GM21528 (cell line): ENCODE data around the gene B4GALNT3.
"Not testable (repeated sequence)": the region's sequence is repeated elsewhere in the genome, so short reads cannot be mapped to it uniquely, and the experiment has no call there.

Experiments
- ATAC-seq: cut with Tn5 transposase; IDR thresholded peaks from one replicate; pipeline ENCODE4 v1.9.1; 2021; ENCODE audit warnings: mild to moderate bottlenecking, moderate library complexity; ENCODE audit not compliant: unreplicated experiment, low FRiP score

The B4GALNT3 gene

DNA sequence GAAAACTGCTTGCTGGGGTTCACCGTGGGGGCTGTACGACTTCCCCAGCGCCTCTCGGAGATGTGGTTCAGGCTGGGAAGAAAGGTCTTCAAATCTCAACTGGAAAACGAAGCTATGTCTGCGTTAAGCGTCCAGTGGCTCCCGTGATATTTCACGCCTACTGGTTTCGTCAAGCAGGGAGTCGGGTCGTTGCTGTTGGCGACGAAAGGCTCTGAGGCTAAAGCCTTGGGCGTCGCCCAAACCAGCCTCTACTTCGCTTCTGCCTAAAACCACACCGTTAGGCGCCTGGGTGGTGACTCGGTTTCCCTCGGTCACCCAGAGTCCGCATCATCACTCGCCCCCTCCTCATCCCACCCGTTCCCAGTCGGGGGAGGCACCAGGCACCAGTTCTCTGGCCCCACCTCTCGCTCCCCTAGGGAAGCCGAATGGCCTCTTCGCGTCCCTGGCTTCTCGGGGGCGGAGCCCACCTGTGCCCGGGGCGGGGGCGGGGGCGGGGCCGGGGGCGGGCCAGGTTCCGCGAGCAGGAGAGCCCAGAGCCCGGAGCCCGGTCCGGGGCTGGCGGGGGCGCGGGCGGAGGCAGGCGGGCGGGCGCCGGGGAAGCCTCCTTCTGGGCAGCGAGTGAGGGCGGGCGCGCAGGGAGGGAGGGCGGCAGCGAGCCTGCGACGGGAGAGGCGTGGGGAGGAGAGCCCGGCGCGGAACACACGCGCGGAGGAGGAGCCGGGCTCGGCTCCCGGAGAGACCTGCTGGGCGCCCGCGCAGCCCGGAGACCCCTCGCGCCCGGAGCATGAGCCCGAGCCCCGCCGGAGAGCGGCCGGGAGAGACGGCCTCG is at the start of gene B4GALNT3:
B4GALNT3 (plus strand) TSS at position 510 of the 829 bp plus-strand sequence. CDS start 438 bp downstream, outside the sequence.
- no peak for ATAC-seq

DNA sequence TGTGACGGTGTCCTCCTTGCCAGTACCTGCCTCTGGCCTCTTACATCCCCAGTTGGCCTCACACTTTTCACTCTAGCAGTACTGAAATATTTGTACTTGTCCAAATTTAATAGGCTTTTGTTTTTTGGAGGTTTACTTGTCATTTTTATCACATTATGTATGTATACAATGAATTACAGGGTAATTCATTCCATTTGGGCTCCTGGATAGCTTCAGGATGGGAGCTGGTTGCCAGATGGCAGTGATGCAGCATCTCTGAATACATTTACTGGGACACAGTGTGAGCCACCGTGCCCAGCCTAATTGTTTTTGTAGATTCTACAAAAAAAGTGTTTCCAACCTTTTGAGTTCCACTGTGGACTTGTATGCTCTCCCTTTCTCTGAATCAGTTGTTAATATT is 44.9 kb upstream of the B4GALNT3 start:
- ATAC-seq = no peak

DNA sequence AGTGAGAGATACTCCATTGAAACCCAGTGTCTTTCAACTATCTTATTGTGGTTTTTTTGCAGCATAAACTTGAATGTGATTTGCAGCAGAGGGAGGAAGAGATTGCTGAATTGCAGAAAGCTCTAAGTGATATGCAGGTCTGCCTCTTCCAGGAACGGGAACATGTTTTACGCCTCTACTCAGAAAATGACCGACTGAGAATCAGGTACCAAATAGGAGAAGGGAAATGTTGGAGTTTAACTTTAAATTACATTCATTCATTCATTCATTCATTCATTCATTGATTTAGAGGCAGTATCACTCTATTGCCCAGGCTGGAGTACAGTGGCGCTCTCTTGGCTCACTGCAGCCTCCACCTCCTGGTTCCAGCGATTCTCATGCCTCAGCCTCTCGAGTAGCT is 41.3 kb upstream of the B4GALNT3 start:
- ATAC-seq = no peak

DNA sequence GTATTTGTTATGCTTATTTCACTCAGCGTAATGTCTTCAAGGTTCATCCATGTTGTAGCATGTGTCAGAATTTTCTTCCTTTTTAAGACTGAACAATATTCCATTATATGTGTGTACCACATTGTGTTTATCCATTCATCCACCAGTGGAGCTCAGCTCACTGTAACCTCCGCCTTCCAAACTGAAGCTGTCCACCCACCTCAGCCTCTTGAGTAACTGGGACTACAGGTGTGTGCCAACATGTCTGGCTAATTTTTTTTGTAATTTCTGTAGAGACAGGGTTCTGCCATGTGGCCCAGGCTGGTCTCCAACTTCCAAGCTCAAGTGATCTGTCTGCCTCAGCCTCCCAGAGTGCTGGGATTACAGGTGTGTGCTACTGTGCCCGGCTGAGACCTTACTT is 37.2 kb upstream of the B4GALNT3 start:
- ATAC-seq = no peak

DNA sequence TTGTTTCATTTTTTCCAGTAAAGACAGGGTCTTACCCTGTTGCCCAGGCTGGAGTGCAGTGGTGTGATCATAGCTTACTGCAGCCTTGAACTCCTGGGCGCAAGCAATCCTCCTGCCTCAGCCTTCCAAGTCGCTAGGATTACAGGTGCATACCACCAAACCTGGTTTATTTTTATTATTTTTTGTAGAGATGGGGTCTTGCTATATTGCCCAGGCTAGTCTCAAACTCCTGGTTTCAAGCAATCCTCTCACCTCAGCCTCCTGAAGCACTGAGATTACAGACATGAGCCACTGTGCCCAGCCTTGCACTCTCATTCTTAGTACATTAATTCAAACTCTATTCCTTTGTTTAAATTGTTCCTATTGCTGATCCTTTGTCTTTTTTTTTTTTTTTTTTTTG is 24.0 kb upstream of the B4GALNT3 start:
- ATAC-seq = not testable (repeated sequence)

DNA sequence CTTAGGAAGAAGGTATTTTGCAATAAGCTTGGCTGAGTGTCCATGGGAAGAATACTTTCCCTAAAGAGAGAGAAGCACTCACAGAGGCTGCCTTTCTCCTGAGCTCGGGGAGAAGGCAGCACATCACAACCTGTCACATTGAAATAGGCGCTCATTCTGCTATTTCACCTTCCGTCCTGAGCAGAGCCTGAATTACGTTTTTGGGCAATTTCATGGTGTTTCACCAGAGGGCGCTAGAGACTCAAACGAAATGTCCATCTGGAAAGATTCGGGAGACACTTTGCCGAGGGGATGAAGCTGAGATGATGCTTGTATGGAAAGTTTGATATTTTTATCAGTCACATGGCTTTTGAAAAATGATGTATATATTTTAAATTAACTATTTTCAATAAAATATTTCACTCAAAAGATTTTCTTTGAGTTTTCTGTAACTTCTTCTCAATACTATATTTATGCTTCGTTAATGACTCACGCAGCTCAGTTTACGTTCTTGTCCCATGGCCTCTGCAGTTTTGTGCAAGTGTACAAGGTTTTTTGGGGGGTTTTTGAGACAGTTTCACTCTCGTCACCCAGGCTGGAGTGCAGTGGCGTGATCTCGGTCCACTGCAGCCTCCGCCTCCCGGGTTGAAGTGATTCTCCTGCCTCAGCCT is 17.4 kb upstream of the B4GALNT3 start:
- no peak for ATAC-seq

DNA sequence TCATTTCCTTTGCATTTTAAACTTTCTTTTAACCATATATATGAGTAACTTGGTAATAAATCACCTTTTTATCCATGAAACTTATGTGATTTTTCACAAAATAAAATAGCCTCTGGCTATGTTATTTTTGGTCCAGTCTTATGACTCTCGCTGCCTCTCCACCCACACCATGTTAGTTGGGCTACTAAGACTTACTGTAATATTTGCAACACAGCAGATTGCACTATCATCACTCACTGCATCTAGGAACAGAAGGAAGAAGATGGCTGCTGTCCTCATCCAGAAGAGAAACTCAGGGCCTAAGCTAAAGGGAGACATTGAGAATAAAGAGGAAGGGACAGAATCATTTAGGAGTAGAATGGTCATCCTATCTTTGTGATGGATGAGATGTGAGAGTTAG is 12.6 kb upstream of the B4GALNT3 start:
- no peak for ATAC-seq

DNA sequence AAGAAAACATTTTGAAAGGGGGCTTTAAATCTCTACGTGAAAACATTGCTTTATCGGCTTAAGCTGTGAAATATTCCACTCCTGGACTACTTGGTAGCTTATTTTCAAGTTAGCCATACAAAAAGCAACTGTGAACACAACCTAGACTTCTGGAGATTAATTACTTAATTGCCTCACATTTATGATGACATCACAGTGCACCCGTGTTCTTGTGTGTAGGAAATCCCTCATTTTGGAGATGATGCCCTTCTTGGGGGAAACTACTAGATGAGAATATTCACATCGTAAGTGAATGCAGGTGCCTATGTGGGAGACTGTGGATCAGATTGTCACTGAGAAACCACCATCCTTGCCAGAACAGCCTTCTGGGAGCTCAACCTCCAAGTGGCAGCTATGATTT is 10.5 kb upstream of the B4GALNT3 start:
- no peak for ATAC-seq

DNA sequence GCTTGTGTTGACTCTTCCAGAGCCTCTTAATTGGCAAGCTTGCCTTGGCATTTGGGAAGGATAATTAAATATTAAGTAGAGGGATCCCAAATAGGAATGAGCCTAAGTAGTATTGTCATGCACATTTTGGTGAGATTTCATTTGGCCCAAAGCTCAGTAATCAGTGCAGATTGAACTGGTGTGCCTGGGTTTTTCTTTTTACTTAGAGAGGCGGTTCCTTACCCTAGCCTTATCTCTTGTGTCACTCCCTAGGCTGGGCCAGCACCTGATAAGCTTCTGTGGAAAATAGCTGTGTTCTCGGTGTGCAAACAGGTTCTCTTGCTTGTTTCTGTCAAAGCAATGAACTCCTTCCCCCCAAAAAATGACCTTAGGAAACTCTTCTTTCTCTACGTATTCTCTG is 9.3 kb upstream of the B4GALNT3 start:
- no peak for ATAC-seq

DNA sequence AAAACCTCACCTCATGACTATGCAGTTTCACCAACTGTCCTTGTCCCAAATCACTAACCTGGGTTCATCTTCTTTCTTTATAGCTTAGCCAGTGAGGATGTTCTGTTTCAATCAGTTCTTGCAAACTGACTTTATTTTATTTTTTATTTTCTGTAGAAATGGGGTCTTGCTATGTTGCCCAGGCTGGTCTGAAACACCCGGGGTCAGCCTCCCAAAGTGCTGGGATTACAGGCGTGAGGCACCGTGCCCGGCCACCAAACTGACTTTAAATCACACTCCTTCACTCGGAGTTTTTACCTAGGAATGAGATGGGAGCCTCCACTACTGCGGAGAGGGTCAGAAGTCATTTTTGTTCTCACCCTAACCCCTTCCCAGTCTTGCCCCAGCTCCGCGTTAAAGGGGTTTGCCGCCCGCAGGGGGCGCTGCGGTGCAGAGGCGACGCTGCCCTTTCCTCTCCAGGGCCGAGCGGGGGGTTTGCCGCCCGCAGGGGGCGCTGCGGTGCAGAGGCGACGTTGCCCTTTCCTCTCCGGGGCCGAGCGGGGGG is 7.0 kb upstream of the B4GALNT3 start:
- ATAC-seq = no peak

DNA sequence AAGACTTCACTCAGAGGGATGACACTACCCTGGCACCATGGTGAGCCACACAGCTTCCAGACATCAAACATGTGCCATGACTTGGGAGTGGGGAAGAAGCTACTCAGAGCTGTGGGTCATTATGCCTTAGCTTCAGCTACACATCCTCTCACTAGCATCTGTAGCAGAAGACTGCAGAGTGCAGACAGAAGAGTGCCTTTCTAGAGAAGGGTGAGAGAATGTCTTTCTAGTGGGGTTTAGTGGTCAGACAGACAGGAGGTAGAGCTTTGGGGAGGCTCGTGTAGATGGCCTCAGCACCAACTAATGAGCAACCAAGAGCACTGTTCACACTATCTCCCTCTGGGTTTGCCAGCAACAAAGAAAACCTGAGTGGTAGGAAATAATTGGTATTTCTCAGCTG is 4.9 kb upstream of the B4GALNT3 start:
- ATAC-seq = no peak

DNA sequence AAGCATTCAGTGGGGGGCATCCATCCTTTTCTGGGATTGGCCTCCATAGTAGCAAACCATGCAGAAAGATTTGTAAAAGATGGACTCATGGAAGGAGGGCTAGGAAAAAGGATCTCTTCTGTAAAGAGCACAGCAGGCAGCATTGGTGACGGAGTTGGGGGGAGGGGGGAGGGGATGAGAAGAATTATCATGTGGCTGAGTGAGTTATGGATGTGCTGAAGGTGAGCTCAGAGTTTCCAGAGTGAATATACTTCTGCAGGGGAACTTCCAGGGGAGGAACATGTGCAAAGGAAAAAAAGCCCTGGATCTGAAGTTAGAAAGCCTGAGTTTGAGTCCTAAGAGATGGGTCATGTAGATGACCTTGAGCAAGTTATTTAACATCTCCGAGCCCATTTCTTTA is 3.9 kb upstream of the B4GALNT3 start:
- no peak for ATAC-seq

DNA sequence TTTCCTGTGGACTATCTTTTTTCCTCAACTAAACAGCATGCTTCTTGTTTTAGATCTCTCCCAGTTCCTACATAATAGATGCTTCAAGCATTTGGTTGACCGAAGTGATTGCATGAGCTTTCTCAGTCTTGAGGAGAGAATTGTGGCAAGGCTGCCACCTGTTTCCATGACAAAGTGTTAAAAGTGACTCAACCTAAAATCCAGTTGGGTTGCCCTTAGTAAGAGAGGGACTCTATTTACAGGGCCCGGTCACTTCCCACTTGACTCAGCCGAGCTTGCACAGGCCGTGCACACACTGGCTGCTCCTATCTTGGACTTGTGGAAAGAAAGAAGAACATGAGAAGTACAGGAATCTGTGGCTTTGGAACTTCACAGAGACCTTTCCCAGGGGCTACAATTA is 2.1 kb upstream of the B4GALNT3 start:
- ATAC-seq = no peak

DNA sequence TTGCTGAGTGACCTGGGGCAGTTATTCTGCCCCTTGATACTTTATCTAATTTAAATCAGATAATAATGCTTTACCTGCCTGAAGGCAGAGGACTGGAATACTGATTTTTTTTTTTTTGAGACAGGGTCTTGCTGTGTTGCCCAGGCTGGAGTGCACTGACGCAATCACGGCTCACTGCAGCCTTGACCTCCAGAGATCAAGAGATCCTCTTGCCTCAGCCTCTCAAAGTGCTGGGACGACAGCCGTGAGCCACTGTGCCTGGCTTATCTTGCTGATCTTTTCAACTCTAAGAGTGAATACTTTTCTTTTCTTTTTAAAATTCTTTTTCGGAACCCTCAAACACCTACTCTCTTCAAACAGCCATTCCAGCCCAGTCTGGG is 699 bp upstream of the B4GALNT3 start:
- ATAC-seq = no peak

DNA sequence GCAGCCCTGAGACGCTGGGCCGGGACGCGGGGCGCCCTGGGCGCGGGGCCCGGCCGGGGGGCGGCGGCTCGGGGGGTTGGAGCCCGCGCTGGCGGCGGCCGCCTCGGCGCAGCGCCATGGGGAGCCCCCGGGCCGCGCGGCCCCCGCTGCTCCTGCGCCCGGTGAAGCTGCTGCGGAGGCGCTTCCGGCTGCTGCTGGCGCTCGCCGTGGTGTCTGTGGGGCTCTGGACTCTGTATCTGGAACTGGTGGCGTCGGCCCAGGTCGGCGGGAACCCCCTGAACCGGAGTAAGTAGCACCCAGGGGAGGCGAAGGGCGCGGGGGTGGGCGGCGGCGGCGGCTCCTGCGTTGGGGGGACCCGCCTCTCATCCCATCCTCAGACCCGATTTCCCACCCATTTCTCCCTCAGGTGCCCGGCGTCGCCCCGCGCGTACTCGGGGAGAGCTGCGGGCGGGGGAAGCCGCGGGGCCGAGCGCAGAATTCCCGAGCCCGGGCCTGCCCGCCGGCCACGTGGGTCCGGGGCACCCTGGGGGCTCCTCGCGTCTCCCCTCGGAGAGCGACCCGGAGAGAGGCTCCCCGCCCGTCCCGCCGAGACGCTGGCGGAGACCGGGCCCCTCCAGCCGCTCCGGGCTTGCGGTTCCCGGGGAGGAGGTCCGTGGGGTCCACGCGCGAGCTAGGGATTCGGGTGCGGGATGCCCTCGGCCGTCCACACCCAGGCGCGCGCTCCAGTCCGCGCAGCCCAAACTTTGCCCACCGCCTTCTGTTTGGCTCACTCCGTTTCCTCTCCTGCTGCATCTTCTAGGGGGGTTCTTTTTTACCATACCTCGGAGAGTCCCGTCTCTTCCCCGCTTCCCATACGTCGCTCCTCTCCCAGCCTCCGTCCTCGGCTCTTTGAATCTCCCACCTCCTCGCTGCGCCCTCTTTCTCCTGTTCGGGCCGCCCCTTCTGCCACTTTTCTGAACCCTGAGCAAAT is 807 bp downstream of the B4GALNT3 start:
- no peak for ATAC-seq

DNA sequence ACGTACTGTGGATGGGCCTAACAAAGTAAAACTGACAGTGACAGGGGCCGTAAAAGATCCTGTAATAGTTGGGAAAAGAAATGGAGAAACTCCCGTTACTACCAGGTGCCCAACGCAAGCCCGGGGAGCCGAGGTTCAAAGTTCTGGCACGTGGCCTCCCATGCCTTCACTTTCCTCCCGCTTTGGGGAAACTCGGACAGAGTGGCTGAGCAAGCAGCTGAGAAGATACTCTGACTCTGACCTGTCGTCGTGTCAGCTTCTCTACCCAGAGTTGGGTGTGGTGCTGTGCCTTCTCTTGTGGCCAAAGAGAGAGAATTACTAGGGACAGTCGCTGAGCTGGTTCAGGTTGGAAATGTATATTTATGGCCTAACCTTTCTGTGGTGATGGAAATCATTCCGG is 1.7 kb downstream of the B4GALNT3 start:
- no peak for ATAC-seq

DNA sequence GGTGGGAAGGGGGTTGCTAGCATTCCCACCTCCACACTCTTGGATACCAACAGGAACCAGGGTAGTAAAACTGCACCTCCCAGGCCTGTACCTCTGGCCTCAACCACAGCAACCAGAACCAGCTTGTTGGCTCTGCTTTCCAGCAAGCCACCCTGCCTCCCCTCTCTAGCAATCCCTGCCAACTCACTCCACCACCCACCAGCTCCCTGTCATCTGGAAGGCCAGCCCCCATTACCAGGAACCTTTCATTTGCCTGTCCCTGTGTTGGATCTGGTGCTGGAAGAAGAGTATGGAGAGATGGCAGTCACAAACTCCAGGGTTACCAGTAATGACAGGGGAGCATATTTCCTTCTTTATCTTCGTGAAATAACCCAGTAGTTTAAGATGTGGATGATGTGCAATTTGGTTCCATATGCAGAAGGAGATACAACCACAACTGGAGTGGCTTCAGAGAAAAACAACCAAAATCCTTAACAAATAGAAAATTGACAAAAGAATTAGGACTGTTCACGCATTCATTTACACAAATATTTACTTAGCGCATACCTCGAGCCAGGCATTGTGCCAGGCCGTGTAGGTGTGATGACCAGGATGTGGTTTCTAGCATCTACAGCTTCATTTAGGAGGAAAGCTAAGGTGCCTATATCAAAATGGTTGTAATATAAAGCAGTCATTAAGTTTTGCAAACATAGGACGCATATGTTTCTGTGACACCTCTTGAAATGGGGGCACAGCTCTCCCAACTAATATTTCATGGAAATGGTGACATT is 3.4 kb downstream of the B4GALNT3 start:
- no peak for ATAC-seq

DNA sequence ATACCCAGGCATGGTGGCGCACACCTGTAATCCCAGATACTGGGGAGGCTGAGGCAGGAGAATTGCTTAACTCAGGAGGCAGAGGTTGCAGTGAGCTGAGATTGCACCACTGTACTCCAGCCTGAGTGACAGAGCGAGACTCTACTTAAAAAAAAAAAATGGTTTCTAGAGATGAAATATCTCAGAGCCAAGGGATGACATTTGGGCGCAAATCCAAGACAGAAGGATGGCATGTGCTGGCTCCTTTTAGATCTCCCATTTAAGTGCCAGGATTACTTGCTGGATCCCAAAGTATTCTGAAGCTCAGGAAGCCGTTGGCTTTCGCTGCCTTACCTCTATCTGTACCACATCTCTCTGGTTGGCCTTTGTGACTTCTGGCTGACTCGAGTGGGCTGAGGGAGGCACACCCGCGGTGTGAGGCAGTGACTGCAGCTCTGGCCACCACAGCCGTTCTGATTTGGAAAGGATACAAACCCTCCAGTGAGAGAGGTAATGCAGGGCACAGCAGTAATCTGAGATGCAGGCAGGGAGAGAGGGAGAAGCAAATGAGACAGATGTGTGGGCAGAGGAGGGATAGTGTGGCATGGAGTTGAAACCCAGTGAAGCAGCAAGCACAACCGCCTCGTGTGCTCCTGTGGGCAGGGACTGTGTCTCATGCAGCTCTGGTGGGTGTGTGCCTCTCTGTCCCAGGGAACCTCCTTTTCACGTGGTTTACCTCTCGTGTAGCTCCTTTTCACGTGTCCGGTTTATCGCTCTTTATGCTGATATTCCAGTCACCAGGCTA is 4.9 kb downstream of the B4GALNT3 start:
- no peak for ATAC-seq

DNA sequence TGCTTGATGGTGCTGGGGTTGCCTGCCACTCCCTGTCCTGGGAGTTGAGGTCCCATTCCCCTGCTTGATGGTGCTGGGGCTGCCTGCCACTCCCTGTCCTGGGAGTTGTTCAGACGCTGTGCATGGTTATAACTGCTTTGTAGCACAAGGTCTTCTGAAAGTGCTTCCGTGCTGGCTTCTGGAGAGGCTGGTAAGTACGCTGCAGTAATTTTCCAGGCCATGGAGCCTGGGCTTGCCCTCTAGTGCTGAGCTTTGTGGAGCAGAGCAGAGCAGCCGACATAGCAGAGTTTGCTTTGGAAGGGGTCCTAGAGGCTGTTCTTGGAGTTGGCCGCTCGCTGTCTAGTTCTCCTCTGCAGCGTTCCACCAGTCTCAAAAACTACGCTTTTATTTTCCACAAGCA is 6.3 kb downstream of the B4GALNT3 start:
- no peak for ATAC-seq
